GM21381 (cell line): ENCODE measurements around the gene SPATS1.
"Not testable (repeated sequence)": the region's sequence is repeated elsewhere in the genome, so short reads cannot be mapped to it uniquely, and the experiment has no call there.

Source experiments
- ATAC-seq: cut with Tn5 transposase; IDR thresholded peaks from one replicate; pipeline ENCODE4 v1.9.1; 2021; ENCODE audit warnings: mild to moderate bottlenecking, moderate library complexity; ENCODE audit not compliant: unreplicated experiment

SPATS1 gene

GRCh38 chr6:44341095-44341890, 1.2 kb upstream of the SPATS1 start:
- no peak for ATAC-seq

- no peak for ATAC-seq
Measured at GRCh38 chr6:44342052-44342451, 398 bp upstream of the SPATS1 start.

- ATAC-seq = not testable (repeated sequence)
Measured at GRCh38 chr6:44346818-44347217, 4.4 kb downstream of the SPATS1 start.

GRCh38 chr6:44349904-44350649, 7.6 kb downstream of the SPATS1 start:
- ATAC-seq = no peak

GRCh38 chr6:44350650-44350994, 8.2 kb downstream of the SPATS1 start:
- not testable (repeated sequence) for ATAC-seq

- no peak for ATAC-seq
Measured at GRCh38 chr6:44352259-44352658, 9.8 kb downstream of the SPATS1 start.

GRCh38 chr6:44353336-44353735, 10.9 kb downstream of the SPATS1 start:
- no peak for ATAC-seq

GRCh38 chr6:44355640-44356039, 13.2 kb downstream of the SPATS1 start:
- ATAC-seq = no peak

- ATAC-seq = no peak
Measured at GRCh38 chr6:44356487-44356886, 14.0 kb downstream of the SPATS1 start.

- no peak for ATAC-seq
Measured at GRCh38 chr6:44359973-44360372, 17.5 kb downstream of the SPATS1 start.

- no peak for ATAC-seq
Measured at GRCh38 chr6:44361947-44362346, 19.5 kb downstream of the SPATS1 start.

- no peak for ATAC-seq
Measured at GRCh38 chr6:44363377-44363926, 21.0 kb downstream of the SPATS1 start.

- ATAC-seq = no peak
Measured at GRCh38 chr6:44366781-44367180, 24.3 kb downstream of the SPATS1 start.

- no peak for ATAC-seq
Measured at GRCh38 chr6:44367681-44368080, 25.2 kb downstream of the SPATS1 start.

- ATAC-seq = no peak
Measured at GRCh38 chr6:44373051-44373450, 30.6 kb downstream of the SPATS1 start.

- no peak for ATAC-seq
Measured at GRCh38 chr6:44373787-44374186, 31.3 kb downstream of the SPATS1 start.

- ATAC-seq = no peak
Measured at GRCh38 chr6:44375071-44375470, 32.6 kb downstream of the SPATS1 start.

GRCh38 chr6:44377484-44377883, 35.0 kb downstream of the SPATS1 start:
- no peak for ATAC-seq

GRCh38 chr6:44377971-44378370, 35.5 kb downstream of the SPATS1 start:
- ATAC-seq = no peak

GRCh38 chr6:44381739-44382138, 39.3 kb downstream of the SPATS1 start:
- no peak for ATAC-seq

- no peak for ATAC-seq
Measured at GRCh38 chr6:44386364-44386928, 44.0 kb downstream of the SPATS1 start.

- ATAC-seq = no peak
Measured at GRCh38 chr6:44386929-44387345, 44.5 kb downstream of the SPATS1 start.
